ENCODE results near the gene PPP1R13B.

PPP1R13B gene

GRCh38 chr14:103839579-103839978, 7.8 kb downstream of the PPP1R13B start:
- FAIRE-seq: no peak
- DNase-seq (ENCODE audit: insufficient read length, low spot score): no peak
- TF ChIP-seq, protein P1, sequence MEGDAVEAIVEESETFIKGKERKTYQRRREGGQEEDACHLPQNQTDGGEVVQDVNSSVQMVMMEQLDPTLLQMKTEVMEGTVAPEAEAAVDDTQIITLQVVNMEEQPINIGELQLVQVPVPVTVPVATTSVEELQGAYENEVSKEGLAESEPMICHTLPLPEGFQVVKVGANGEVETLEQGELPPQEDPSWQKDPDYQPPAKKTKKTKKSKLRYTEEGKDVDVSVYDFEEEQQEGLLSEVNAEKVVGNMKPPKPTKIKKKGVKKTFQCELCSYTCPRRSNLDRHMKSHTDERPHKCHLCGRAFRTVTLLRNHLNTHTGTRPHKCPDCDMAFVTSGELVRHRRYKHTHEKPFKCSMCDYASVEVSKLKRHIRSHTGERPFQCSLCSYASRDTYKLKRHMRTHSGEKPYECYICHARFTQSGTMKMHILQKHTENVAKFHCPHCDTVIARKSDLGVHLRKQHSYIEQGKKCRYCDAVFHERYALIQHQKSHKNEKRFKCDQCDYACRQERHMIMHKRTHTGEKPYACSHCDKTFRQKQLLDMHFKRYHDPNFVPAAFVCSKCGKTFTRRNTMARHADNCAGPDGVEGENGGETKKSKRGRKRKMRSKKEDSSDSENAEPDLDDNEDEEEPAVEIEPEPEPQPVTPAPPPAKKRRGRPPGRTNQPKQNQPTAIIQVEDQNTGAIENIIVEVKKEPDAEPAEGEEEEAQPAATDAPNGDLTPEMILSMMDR (IDR thresholded peaks at IDR 0.05; ENCODE audit: insufficient read depth, missing control alignments): no peak

DNA sequence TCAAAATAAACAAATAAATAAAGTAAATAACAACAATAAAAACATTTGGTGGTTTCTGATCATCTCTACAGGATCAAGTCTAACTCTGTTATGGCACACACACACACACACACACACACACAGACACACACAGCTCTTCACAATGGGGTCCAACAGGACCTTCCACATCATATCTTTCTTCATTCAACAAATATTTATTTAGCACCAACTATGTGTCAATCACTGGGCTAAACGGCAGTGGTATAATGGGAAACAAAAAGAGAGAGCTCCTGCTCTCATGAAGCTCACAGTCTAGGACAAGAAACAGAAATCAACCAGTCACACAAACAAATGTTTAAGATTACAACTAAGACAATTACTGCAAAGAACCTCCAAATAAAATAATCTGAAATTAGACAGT, 9.3 kb downstream of the PPP1R13B start:
- no peak for DNase-seq (ENCODE audit: insufficient read length, low spot score)
- FAIRE-seq: no peak
- TF ChIP-seq, protein P1 (IDR thresholded peaks at IDR 0.05; ENCODE audit: insufficient read depth, missing control alignments): no peak

DNA sequence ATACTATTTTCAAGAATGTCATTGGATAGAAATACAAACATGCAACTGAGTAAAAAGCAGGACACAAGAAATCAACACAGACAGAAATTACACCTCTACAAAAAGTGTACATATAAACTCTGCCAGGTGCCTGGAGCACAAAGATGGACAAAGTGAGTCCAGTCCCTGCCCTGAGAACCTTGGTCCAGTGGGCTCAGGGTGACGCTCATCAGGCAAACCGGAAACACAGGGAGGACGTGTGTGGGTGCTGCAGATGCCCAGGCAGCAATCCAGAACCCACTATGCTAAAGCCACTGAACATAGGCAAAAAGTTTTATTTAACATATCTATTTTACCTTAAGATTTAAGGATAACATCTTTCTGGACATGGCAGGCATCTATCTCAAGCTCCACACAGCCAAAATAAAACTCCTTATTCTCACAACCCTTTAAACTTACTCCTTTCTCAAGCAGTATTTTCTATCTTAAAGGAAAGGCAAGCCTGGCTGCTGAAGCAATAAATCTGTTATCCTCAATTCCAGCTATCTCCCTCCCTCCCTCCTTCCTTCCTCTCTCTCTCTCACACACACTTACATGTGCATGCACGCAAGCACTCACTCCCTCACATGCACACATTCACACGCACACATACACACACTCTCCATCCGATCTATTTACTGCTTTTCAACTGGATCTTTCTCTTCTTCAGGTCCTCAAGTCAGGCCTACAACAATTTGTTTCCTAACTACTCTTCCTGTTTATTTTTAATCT, 10.2 kb downstream of the PPP1R13B start:
- no peak for DNase-seq (ENCODE audit: insufficient read length, low spot score)
- FAIRE-seq: no peak
- TF ChIP-seq, protein P1 (IDR thresholded peaks at IDR 0.05; ENCODE audit: insufficient read depth, missing control alignments): no peak

- FAIRE-seq (no peak), DNase-seq (ENCODE audit: insufficient read length, low spot score) (no peak)
Observed at GRCh38 chr14:103834956-103835355, 12.4 kb downstream of the PPP1R13B start.

DNA sequence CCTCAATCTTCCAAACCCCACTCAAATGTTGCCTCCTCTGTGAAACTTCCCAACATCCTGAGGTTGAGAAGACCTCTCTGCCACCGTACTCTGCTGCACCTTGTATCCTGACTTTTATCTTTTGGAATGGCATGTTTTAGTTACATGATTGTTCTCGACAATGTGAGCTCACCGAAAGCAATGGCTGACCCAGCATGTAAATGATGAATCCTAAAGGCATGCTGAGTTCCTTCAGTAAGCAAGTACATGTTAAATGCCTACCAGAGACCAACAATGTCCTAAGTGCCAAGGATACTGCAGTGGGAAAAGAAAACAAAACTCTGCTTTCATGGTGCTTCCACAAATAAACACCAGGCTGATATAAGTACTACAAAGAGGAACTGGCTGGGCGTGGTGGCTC, 13.7 kb downstream of the PPP1R13B start:
- DNase-seq (ENCODE audit: insufficient read length, low spot score) (no peak), FAIRE-seq (no peak)
- TF ChIP-seq, protein P1 (IDR thresholded peaks at IDR 0.05; ENCODE audit: insufficient read depth, missing control alignments): no peak

More at GRCh38 chr14:103834956-103835355, 12.4 kb downstream of the PPP1R13B start:
- TF ChIP-seq, protein P1 (IDR thresholded peaks at IDR 0.05; ENCODE audit: insufficient read depth, missing control alignments): no peak

- DNase-seq (ENCODE audit: insufficient read length, low spot score) (no peak), FAIRE-seq (no peak)
- TF ChIP-seq, protein P1 (IDR thresholded peaks at IDR 0.05; ENCODE audit: insufficient read depth, missing control alignments): no peak
Observed at GRCh38 chr14:103832046-103832445, 15.3 kb downstream of the PPP1R13B start.

GRCh38 chr14:103830511-103831270, 16.7 kb downstream of the PPP1R13B start:
- no peak for DNase-seq (ENCODE audit: insufficient read length, low spot score)
- no peak for FAIRE-seq
- TF ChIP-seq, protein P1 (IDR thresholded peaks at IDR 0.05; ENCODE audit: insufficient read depth, missing control alignments): no peak
